ENCODE data around the gene SHLD1. TPM values are rescaled to one million over a fixed set of nuclear protein-coding genes. Genes with fewer than 3 reads are reported as not detected.

Gene SHLD1
- total and polyA plus RNA-seq, 5 donors from 2014 or later: 10.4 to 46.6 (median 27.7) TPM

DNA sequence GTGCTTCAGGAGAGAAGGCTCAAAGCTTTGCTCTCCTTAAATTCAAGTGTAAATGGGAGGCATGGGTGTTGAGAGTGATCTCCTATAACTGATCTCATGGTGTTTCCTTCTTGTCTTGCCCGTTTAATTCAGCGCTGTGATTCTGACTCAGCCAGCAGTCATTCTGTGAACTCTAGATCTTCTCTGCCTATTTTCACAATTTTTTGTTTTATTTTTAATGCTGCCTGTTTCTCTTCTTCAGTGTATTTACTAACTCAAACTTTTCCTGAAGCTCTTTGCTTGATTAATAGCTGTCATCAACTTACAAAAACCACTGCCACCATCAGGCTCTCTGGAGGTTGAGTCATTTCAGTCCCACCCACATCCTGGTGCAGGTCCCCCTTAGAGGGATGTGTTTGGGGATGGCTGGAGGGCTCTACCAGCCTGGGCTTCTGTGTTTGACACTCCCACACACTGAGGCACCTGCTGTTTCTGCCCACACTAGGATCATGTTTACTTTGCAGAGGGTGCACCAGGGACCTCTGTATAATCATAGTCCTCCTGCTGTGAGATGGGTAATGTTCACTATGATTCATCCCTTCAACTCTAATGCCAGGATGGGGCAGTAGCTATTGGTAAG lies 94.0 kb downstream of the SHLD1 start:
- Histone ChIP-seq H3K27me3 (ENCODE audit: control insufficient read depth, insufficient read depth, low read length) (no peaks in the 10 kb centered on the region), H3K4me1 (ENCODE audit: control insufficient read depth, insufficient read depth, low read length, poor library complexity, severe bottlenecking) (peaks cover 53% of the 10 kb centered on the region), H3K9me3 (ENCODE audit: control insufficient read depth in 2 of 2, low read length in 2 of 2) (no peaks in the 10 kb centered on the region), H3K27ac (ENCODE audit: insufficient read depth, low read length, poor library complexity, severe bottlenecking) (peak overlapping the region; percentile 88), H3K36me3 (ENCODE audit: control insufficient read depth, insufficient read depth, low read length) (no peaks in the 10 kb centered on the region), H3K4me3 (ENCODE audit: low read depth, low read length) (peak overlapping the region; percentile 60)
- Mint-ChIP-seq H3K4me3 (peak overlapping the region; percentile 19 to 79 (median 70)), H3K36me3 (peaks cover 5% of the 10 kb centered on the region), H3K27me3 (no peaks in the 10 kb centered on the region), H3K9me3 (peaks cover 0 to 4% (median 0%) of the 10 kb centered on the region in 7 donors), H3K27ac (peak overlapping the region; percentile 87 to 95 (median 89)), H3K4me1 (peaks cover 38 to 75% (median 63%) of the 10 kb centered on the region in 4 donors)
- peak; percentile 50 to 85 (median 56) for DNase-seq
- peak; percentile 65 to 71 for ATAC-seq (ENCODE audit: low read depth in 2 of 2)

DNA sequence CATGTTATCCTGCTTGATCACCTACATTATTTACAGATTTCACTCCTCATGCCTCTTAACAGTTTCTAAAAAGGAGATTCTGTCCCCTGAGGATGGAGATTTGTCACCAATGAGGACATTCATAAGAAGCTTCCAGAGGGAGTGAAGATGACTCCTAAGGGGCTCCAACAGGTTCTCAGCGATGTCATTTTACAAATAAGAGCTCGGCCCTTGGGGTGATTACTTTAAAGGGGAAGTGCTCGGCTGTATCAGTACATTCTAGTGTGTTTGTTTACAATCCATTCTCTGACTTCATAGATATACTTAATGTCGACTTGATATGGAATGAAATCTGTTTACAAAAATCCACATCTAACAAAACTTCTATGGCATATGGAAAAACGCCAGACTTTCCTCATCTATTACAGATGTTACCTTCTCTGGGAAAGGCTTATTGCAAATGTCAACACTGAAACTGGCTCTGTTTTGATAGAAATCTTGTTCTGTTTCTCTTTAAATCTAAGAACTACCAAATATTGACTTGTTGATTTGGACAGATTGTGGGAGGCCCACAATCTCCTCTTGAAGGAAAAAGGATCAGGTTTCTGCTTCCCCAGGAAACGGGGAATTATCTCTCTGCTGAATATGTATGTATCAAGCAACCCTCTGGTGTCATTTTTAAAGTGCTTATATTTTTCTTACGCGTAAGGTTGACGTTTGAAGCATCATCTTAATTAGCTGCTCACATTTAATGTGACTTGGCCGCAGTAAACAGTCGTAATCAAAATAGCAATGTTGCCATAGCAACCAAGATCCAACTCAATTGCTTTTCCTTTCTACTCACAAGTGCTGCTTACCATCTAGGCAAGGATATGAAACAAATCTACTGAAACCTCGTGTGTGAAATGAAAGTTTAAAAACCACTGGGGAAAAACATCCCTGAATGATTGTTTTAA lies 95.7 kb downstream of the SHLD1 start:
- Histone ChIP-seq H3K27me3 (ENCODE audit: control insufficient read depth, insufficient read depth, low read length) (no peaks in the 10 kb centered on the region), H3K4me3 (ENCODE audit: low read depth, low read length) (peak overlapping the region; percentile 52), H3K4me1 (ENCODE audit: control insufficient read depth, insufficient read depth, low read length, poor library complexity, severe bottlenecking) (peaks cover 55% of the 10 kb centered on the region), H3K36me3 (ENCODE audit: control insufficient read depth, insufficient read depth, low read length) (no peaks in the 10 kb centered on the region), H3K27ac (ENCODE audit: insufficient read depth, low read length, poor library complexity, severe bottlenecking) (peak overlapping the region; percentile 88), H3K9me3 (ENCODE audit: control insufficient read depth in 2 of 2, low read length in 2 of 2) (no peaks in the 10 kb centered on the region)
- Mint-ChIP-seq H3K4me1 (peaks cover 39 to 71% (median 62%) of the 10 kb centered on the region in 4 donors), H3K9me3 (peaks cover 0 to 4% (median 0%) of the 10 kb centered on the region in 7 donors), H3K4me3 (peak overlapping the region in 3 of 4 donors; percentile 7 to 48 (median 10)), H3K36me3 (peaks cover 9% of the 10 kb centered on the region), H3K27me3 (no peaks in the 10 kb centered on the region), H3K27ac (peak overlapping the region; percentile 45 to 79 (median 70))
- peak; percentile 8 to 12 for ATAC-seq (ENCODE audit: low read depth in 2 of 2)
- DNase-seq: peak; percentile 34 to 64 (median 47)

DNA sequence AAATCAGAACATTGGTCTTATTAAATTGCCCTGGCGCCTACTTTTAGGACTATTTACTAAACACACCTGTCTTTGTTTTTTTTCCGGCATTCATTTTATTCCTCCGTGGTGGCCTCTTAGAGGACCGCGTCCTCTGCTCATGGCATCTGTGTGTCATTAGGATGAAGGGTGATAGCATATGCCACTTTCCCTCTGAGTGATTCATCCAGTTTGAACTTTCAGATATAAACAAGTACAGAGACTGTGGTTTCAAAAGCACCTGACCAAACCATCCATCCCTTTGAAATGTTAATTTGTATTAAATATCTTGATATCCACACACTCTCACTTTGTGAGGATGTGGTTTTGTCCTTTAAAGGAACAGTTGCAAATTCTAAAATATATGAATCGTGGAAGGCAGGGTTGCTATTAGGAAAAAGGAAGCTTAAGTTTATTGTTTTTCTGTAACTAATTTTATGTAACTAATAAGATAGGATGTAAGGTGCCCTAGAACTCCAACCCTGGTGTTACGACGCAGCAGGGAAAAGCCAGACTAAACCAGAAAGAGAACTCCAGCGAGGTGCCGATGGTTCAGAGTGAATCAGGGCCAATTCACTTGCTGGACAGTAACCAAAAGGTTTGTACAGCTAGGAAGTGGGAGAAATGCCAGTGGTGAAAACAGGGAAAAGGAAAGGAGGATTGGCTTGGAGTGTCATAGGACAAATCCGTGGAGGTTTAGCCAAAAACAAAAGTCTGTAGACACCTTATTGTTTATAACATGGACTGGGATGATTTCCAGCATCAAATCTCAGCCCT lies 98.7 kb downstream of the SHLD1 start:
- Histone ChIP-seq H3K36me3 (ENCODE audit: control insufficient read depth, insufficient read depth, low read length) (no peaks in the 10 kb centered on the region), H3K9me3 (ENCODE audit: control insufficient read depth in 2 of 2, low read length in 2 of 2) (no peaks in the 10 kb centered on the region), H3K27me3 (ENCODE audit: control insufficient read depth, insufficient read depth, low read length) (no peaks in the 10 kb centered on the region), H3K27ac (ENCODE audit: insufficient read depth, low read length, poor library complexity, severe bottlenecking) (no peak overlapping the region), H3K4me3 (ENCODE audit: low read depth, low read length) (peak overlapping the region; percentile 41), H3K4me1 (ENCODE audit: control insufficient read depth, insufficient read depth, low read length, poor library complexity, severe bottlenecking) (peaks cover 42% of the 10 kb centered on the region)
- no peaks in the 10 kb centered on the region for H3K27me3 Mint-ChIP-seq
- ATAC-seq (ENCODE audit: low read depth in 2 of 2) (peak; percentile 53 to 56), DNase-seq (peak in 2 of 3 donors; percentile 25 to 29)
- H3K4me1 Mint-ChIP-seq: peaks cover 27 to 51% (median 41%) of the 10 kb centered on the region in 4 donors
- H3K27ac Mint-ChIP-seq: peak overlapping the region in 2 of 3 donors; percentile 71 to 80
- H3K4me3 Mint-ChIP-seq: peak overlapping the region in 2 of 4 donors; percentile 10 to 25
- H3K36me3 Mint-ChIP-seq: peaks cover 17% of the 10 kb centered on the region
- H3K9me3 Mint-ChIP-seq: no peaks in the 10 kb centered on the region

DNA sequence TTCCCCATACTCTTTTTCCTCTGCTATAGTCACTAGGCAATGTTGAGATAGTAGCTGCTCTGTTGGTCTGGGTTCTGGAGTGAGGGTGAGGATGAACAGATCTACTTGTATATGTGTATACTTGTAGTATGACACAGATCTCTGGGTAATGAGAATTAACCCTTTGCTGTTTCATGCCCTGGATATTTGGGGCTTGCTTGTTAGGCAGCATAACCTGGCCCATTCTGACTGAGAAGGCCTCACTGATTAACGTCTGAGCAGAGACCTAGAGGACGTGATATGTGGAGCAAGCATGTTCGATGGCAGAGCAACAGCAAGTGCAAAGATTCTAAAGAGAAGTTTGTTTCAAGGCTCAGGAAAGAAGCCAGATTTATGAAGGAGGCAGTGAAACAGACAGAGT lies 105.7 kb downstream of the SHLD1 start:
- Mint-ChIP-seq H3K27ac (no peak overlapping the region), H3K4me1 (peaks cover 0 to 3% (median under 1%) of the 10 kb centered on the region in 4 donors), H3K4me3 (no peak overlapping the region), H3K27me3 (no peaks in the 10 kb centered on the region), H3K9me3 (no peaks in the 10 kb centered on the region), H3K36me3 (peaks cover 25% of the 10 kb centered on the region)
- no peaks in the 10 kb centered on the region for H3K27me3 ChIP-seq (ENCODE audit: control insufficient read depth, insufficient read depth, low read length)
- H3K4me1 ChIP-seq (ENCODE audit: control insufficient read depth, insufficient read depth, low read length, poor library complexity, severe bottlenecking): no peaks in the 10 kb centered on the region
- no peak overlapping the region for H3K27ac ChIP-seq (ENCODE audit: insufficient read depth, low read length, poor library complexity, severe bottlenecking)
- H3K9me3 ChIP-seq (ENCODE audit: control insufficient read depth in 2 of 2, low read length in 2 of 2): no peaks in the 10 kb centered on the region
- no peak overlapping the region for H3K4me3 ChIP-seq (ENCODE audit: low read depth, low read length)
- no peak for DNase-seq
- H3K36me3 ChIP-seq (ENCODE audit: control insufficient read depth, insufficient read depth, low read length): no peaks in the 10 kb centered on the region
- ATAC-seq (ENCODE audit: low read depth in 2 of 2): no peak

DNA sequence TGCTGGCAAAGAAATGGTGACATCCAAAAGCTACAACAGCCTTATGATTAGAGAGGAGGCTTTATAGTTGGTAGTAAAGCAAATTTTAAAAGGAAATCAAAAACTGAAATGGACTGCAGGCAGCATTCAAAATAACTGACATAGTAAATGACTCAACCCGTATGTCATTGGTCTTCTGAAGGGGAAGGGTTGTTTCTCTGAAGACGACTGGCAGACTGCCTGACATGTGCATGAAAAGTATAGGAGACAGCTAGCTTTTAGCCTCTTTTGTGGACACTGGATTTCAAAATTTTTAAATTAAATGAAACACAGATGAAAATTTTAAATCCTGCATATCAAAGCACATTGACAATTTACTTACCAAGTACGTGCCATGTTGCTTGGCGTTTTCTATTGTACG lies 109.4 kb downstream of the SHLD1 start:
- peaks cover 5 to 26% (median 17%) of the 10 kb centered on the region in 4 donors for H3K4me1 Mint-ChIP-seq
- Histone ChIP-seq H3K4me1 (ENCODE audit: control insufficient read depth, insufficient read depth, low read length, poor library complexity, severe bottlenecking) (peaks cover 20% of the 10 kb centered on the region), H3K9me3 (ENCODE audit: control insufficient read depth in 2 of 2, low read length in 2 of 2) (no peaks in the 10 kb centered on the region), H3K4me3 (ENCODE audit: low read depth, low read length) (no peak overlapping the region), H3K27me3 (ENCODE audit: control insufficient read depth, insufficient read depth, low read length) (no peaks in the 10 kb centered on the region), H3K36me3 (ENCODE audit: control insufficient read depth, insufficient read depth, low read length) (no peaks in the 10 kb centered on the region), H3K27ac (ENCODE audit: insufficient read depth, low read length, poor library complexity, severe bottlenecking) (no peak overlapping the region)
- no peaks in the 10 kb centered on the region for H3K27me3 Mint-ChIP-seq
- peaks cover 37% of the 10 kb centered on the region for H3K36me3 Mint-ChIP-seq
- no peak overlapping the region for H3K27ac Mint-ChIP-seq
- no peak for ATAC-seq (ENCODE audit: low read depth in 2 of 2)
- no peak overlapping the region for H3K4me3 Mint-ChIP-seq
- DNase-seq: no peak
- H3K9me3 Mint-ChIP-seq: no peaks in the 10 kb centered on the region

DNA sequence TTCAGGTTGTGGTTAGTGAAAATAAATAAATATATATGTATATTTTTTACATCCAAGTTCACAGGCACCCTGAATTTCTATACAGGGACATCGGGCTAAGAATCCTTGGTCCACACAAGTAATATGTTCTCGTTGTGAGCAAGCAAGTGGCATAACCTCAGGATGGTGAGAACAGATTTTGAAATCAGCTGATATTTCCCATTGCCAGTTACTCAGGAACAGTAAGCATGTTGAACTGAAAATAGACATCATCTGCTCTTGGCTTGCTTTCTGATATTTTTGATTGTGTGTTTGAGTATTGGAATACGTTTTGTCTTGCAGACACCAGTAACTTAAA lies 112.5 kb downstream of the SHLD1 start:
- H3K36me3 Mint-ChIP-seq: peaks cover 28% of the 10 kb centered on the region
- H3K36me3 ChIP-seq (ENCODE audit: control insufficient read depth, insufficient read depth, low read length): no peaks in the 10 kb centered on the region
- peaks cover 33% of the 10 kb centered on the region for H3K4me1 ChIP-seq (ENCODE audit: control insufficient read depth, insufficient read depth, low read length, poor library complexity, severe bottlenecking)
- H3K27ac Mint-ChIP-seq: peak overlapping the region; percentile 22 to 64 (median 62)
- DNase-seq (no peak), ATAC-seq (ENCODE audit: low read depth in 2 of 2) (no peak)
- no peaks in the 10 kb centered on the region for H3K9me3 ChIP-seq (ENCODE audit: control insufficient read depth in 2 of 2, low read length in 2 of 2)
- peaks cover 12 to 38% (median 28%) of the 10 kb centered on the region in 4 donors for H3K4me1 Mint-ChIP-seq
- no peaks in the 10 kb centered on the region for H3K27me3 ChIP-seq (ENCODE audit: control insufficient read depth, insufficient read depth, low read length)
- H3K27me3 Mint-ChIP-seq: no peaks in the 10 kb centered on the region
- no peak overlapping the region for H3K4me3 ChIP-seq (ENCODE audit: low read depth, low read length)
- no peaks in the 10 kb centered on the region for H3K9me3 Mint-ChIP-seq
- H3K4me3 Mint-ChIP-seq: no peak overlapping the region
- no peak overlapping the region for H3K27ac ChIP-seq (ENCODE audit: insufficient read depth, low read length, poor library complexity, severe bottlenecking)

DNA sequence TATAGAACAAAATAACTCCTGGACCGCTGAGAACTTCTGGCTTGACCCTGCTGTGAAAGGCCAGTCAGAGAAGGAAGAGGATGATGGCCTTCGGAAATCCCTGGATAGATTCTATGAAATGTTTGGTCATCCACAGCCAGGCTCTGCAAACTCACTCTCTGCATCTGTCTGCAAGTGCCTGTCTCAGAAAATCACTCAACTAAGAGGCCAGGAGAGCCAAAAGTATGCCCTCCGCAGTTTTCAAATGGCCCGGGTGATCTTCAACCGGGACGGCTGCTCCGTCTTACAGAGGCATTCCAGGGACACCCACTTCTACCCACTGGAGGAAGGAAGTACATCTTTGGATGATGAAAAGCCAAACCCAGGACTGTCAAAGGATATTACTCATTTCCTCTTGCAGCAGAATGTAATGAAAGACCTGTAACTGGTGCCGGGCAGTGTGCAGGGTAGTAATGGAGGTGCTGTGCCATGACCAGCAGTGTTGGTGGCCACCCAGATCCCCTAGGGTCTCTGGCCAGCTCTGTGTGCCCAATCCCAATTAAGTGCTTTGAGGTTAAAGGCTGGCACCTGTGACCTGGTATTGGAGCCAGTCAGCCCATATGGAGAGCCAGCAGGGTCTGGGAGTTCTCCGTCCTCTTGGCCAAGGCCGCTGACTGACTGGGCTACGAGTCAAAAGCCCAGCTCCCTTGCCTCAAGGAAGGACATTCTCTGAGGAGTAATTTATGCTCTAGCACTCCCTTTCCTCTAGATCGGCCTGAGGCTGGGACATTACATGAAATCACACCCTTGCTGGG lies 113.0 kb downstream of the SHLD1 start:
- Histone ChIP-seq H3K4me1 (ENCODE audit: control insufficient read depth, insufficient read depth, low read length, poor library complexity, severe bottlenecking) (peaks cover 33% of the 10 kb centered on the region), H3K9me3 (ENCODE audit: control insufficient read depth in 2 of 2, low read length in 2 of 2) (no peaks in the 10 kb centered on the region), H3K27ac (ENCODE audit: insufficient read depth, low read length, poor library complexity, severe bottlenecking) (no peak overlapping the region), H3K36me3 (ENCODE audit: control insufficient read depth, insufficient read depth, low read length) (no peaks in the 10 kb centered on the region), H3K27me3 (ENCODE audit: control insufficient read depth, insufficient read depth, low read length) (no peaks in the 10 kb centered on the region), H3K4me3 (ENCODE audit: low read depth, low read length) (no peak overlapping the region)
- Mint-ChIP-seq H3K36me3 (peaks cover 28% of the 10 kb centered on the region), H3K27ac (peak overlapping the region; percentile 22 to 64 (median 62)), H3K27me3 (no peaks in the 10 kb centered on the region), H3K4me1 (peaks cover 12 to 38% (median 28%) of the 10 kb centered on the region in 4 donors), H3K9me3 (no peaks in the 10 kb centered on the region), H3K4me3 (peak overlapping the region in 1 of 4 donors; percentile 34)
- ATAC-seq (ENCODE audit: low read depth in 2 of 2) (peak; percentile 16 to 40), DNase-seq (peak in 1 of 3 donors; percentile 16)
